A673 (cell line): ENCODE results near the gene CCDC148. TPM values are rescaled to one million over a fixed set of nuclear protein-coding genes. Genes with fewer than 3 reads are reported as not detected.

ENCODE experiments used
- BruUV-seq: library from RNA; stranded (reverse); fragments of 400-500 nt; replicated peaks from 2 replicates; lab custom pipeline; 2021; lab: Mats Ljungman, UMichigan
- CTCF ChIA-PET: fragments of 300-600 bp; sonication (Branson Sonifier 250); formaldehyde crosslinking; loops from one replicate; lab custom pipeline; 2022; ENCODE audit warnings: antibody characterized with exemption; lab: Charles Lee
- POLR2A ChIA-PET: fragments of 300-600 bp; sonication (Branson Sonifier 250); formaldehyde crosslinking; loops from one replicate; lab custom pipeline; 2022; ENCODE audit warnings: antibody characterized with exemption; ENCODE audit not compliant: low non-redundant PET; lab: Charles Lee
- DNase-seq: peaks from one replicate; pipeline ENCODE4 v3.0.0-alpha.2; 2015; ENCODE audit warnings: low spot score
- H3K27ac ChIP-seq: fragments of 200-600 bp; sonication (generic); 2 replicates; pipeline ENCODE4 v1.5.1; 2016; ENCODE audit warnings: mixed run types, low read depth, mild to moderate bottlenecking, mixed read lengths, antibody characterized with exemption, low read length; ENCODE audit not compliant: poor library complexity, severe bottlenecking
- H3K27me3 ChIP-seq: fragments of 200-600 bp; sonication (generic); replicated peaks from 2 replicates; pipeline ENCODE4 v1.6.1; 2017; ENCODE audit warnings: mixed run types, low read depth, mild to moderate bottlenecking, mixed read lengths, antibody characterized with exemption, low read length; ENCODE audit not compliant: insufficient read depth, poor library complexity
- H3K36me3 ChIP-seq: fragments of 200-600 bp; sonication (generic); 2 replicates; pipeline ENCODE4 v1.6.1; 2016; ENCODE audit warnings: mixed run types, mild to moderate bottlenecking, mixed read lengths, antibody characterized with exemption, low read length; ENCODE audit not compliant: insufficient read depth, poor library complexity, severe bottlenecking
- H3K4me1 ChIP-seq: fragments of 200-600 bp; sonication (generic); 2 replicates; pipeline ENCODE4 v1.6.1; 2017; ENCODE audit warnings: mixed run types, mild to moderate bottlenecking, mixed read lengths, antibody characterized with exemption, low read length; ENCODE audit not compliant: insufficient read depth, poor library complexity, severe bottlenecking
- H3K4me3 ChIP-seq: fragments of 200-600 bp; sonication (generic); 2 replicates; pipeline ENCODE4 v1.5.1; 2016; ENCODE audit warnings: low read depth, mixed run types, mild to moderate bottlenecking, mixed read lengths, low read length; ENCODE audit not compliant: poor library complexity, severe bottlenecking
- H3K9me3 ChIP-seq: fragments of 200-600 bp; sonication (generic); 2 replicates; pipeline ENCODE4 v1.6.1; 2016; ENCODE audit warnings: mixed run types, low read depth, mild to moderate bottlenecking, mixed read lengths, antibody characterized with exemption, low read length; ENCODE audit not compliant: poor library complexity, severe bottlenecking
- EZH2 ChIP-seq: fragments of 200-600 bp; sonication (generic); IDR thresholded peaks from 2 replicates; pipeline ENCODE4 v1.6.1; 2017; ENCODE audit warnings: borderline replicate concordance, low read depth, mild to moderate bottlenecking, mixed read lengths, antibody characterized with exemption, low read length; ENCODE audit not compliant: poor library complexity, severe bottlenecking
- intact Hi-C: fragments of 100-400 bp; cut with micrococcal nuclease; formaldehyde crosslinking; loops from one replicate; pipeline ENCODE4 v1.10.0; 2022; ENCODE audit not compliant: unreplicated experiment
- total RNA-seq: library from RNA; stranded (reverse); gene quantifications from 2 replicates; pipeline ENCODE4 v1.2.3, GENCODE V29; 2021
- TF ChIP-seq, protein P1 (sequence below): fragments of 300-800, 200-600 bp; sonication (generic); conservative IDR thresholded peaks from 2 replicates; pipeline ENCODE4 v1.5.1; 2017; ENCODE audit warnings: low read depth, mild to moderate bottlenecking, antibody characterized with exemption, low read length, moderate library complexity, mixed read lengths

CCDC148 gene
- total RNA-seq, 1 experiment from 2014 or later: 0.90 TPM

GRCh38 chr2:158182676-158183295 lies 273.8 kb downstream of the CCDC148 start:
- POLR2A ChIA-PET: no interaction called here
- no peak for TF ChIP-seq EZH2
- TF ChIP-seq, protein P1, sequence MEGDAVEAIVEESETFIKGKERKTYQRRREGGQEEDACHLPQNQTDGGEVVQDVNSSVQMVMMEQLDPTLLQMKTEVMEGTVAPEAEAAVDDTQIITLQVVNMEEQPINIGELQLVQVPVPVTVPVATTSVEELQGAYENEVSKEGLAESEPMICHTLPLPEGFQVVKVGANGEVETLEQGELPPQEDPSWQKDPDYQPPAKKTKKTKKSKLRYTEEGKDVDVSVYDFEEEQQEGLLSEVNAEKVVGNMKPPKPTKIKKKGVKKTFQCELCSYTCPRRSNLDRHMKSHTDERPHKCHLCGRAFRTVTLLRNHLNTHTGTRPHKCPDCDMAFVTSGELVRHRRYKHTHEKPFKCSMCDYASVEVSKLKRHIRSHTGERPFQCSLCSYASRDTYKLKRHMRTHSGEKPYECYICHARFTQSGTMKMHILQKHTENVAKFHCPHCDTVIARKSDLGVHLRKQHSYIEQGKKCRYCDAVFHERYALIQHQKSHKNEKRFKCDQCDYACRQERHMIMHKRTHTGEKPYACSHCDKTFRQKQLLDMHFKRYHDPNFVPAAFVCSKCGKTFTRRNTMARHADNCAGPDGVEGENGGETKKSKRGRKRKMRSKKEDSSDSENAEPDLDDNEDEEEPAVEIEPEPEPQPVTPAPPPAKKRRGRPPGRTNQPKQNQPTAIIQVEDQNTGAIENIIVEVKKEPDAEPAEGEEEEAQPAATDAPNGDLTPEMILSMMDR: no peak
- H3K27me3 ChIP-seq: no peaks in the 10 kb centered on the region
- peaks cover 12% of the 10 kb centered on the region for H3K4me1 ChIP-seq
- H3K4me3 ChIP-seq: no peak overlapping the region
- intact Hi-C loops: no loop called here
- no TSS peak for BruUV-seq
- H3K9me3 ChIP-seq: no peaks in the 10 kb centered on the region
- DNase-seq: no peak
- CTCF ChIA-PET: interaction anchor here (0.9 kb wide), 1 partner anchor 573 kb away, joined by 3 read pairs; no protein-coding TSS in a partner anchor
- no peaks in the 10 kb centered on the region for H3K36me3 ChIP-seq
- H3K27ac ChIP-seq: no peak overlapping the region

- Histone ChIP-seq H3K9me3 (no peaks in the 10 kb centered on the region), H3K4me1 (peaks cover 12% of the 10 kb centered on the region), H3K27me3 (no peaks in the 10 kb centered on the region), H3K27ac (no peak overlapping the region), H3K36me3 (no peaks in the 10 kb centered on the region), H3K4me3 (no peak overlapping the region)
- no TSS peak for BruUV-seq
- CTCF ChIA-PET: interaction anchor here (0.6 kb wide), 1 partner anchor 278 kb away, joined by 5 read pairs; no protein-coding TSS in a partner anchor
- TF ChIP-seq, protein P1: no peak
- no peak for TF ChIP-seq EZH2
- intact Hi-C loops: no loop called here
- DNase-seq: no peak
- POLR2A ChIA-PET: no interaction called here
Measured at GRCh38 chr2:158181171-158181570, 275.4 kb downstream of the CCDC148 start.

- peak; percentile 51 for DNase-seq
- Histone ChIP-seq H3K4me3 (no peak overlapping the region), H3K27ac (no peak overlapping the region), H3K4me1 (peaks cover 12% of the 10 kb centered on the region), H3K36me3 (no peaks in the 10 kb centered on the region), H3K9me3 (no peaks in the 10 kb centered on the region), H3K27me3 (no peaks in the 10 kb centered on the region)
- BruUV-seq: no TSS peak
- CTCF ChIA-PET: interaction anchor here (0.6 to 1.1 kb wide), 4 partner anchors 155 to 840 kb away, joined by 4 to 9 read pairs (median 6); no protein-coding TSS in a partner anchor
- TF ChIP-seq EZH2: no peak
- TF ChIP-seq, protein P1: peak; percentile 62
- intact Hi-C loops: loop anchor here (2.0 to 5.0 kb wide), 4 partner anchors 147 to 565 kb away; partner anchors contain the start of genes CCDC148 and PKP4
- POLR2A ChIA-PET: no interaction called here
Measured at GRCh38 chr2:158179660-158180059, 276.9 kb downstream of the CCDC148 start.
